NCI-H82 (cell line): ENCODE data around the gene RASA3.
"Not testable (repeated sequence)": the region's sequence is repeated elsewhere in the genome, so short reads cannot be mapped to it uniquely, and the experiment has no call there.

Experiments
- DNase-seq: peaks from one replicate; lab custom pipeline; 2025; lab: John Stamatoyannopoulos, UW

Gene RASA3

DNA sequence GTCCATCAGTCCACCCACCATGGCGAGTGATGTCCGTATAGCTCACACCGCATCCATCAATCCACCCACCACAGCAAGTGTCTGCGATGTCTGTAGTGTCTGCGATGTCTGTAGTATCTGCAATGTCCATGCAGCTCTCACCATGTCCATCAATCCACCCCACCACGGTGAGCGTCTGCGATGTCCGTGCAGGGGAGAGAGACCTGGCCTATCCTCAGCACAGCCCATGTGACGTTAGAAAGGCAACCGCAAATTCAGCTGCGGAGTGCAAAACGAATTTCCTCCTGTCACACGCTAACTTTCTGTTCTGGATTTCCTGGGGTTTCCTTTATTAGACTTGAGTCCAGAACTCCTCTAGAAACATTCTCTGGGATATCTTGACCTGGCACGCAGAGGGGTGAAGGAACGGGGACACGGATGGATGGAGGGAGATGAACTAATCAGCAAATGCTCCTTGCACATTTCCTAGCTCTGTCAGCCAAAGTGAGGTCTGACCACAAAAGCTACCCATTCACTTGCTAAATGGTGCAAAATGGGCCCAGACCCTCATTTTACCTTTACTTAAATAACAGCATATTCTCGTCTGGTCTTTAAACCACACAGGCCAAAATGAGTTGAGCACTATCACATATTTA lies 18.3 kb downstream of the RASA3 start:
- no peak for DNase-seq

DNA sequence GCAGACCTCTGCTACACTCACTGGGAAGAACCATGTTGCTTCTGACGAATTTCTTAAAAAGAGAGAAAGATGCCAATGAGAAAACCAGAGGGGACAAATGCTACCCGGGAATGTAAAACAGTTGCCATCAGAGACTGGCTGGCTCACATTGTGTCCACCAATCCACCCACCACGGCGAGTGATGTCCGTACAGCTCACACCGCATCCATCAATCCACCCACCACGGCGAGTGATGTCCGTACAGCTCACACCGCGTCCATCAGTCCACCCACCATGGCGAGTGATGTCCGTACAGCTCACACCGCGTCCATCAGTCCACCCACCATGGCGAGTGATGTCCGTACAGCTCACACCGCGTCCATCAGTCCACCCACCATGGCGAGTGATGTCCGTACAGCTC lies 19.0 kb downstream of the RASA3 start:
- DNase-seq, result not testable (repeated sequence)

DNA sequence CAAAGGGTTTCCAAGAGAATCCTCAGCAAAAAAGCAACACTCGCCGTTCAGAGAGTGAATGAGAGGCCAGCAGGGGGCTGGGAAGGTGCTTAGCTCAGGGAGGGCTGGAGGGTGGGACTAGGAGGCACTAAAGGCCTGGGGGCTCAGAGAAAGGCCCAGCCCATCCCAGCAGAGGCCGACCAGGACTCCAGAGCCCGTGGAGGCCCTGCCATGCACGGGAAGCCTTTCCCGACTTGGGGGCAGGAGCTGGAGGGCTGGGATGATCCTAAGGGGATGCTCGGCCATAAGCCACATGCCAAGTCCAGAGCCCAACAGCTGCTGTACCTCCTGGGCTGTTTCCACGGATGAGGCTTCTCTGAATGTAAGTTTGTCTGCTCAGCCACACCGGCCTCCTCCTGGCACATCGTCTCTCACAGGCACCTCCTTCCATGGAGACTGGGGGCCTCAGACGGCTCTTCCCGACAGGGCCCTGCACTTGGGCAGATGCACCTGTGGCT lies 19.5 kb downstream of the RASA3 start:
- DNase-seq, result no peak

DNA sequence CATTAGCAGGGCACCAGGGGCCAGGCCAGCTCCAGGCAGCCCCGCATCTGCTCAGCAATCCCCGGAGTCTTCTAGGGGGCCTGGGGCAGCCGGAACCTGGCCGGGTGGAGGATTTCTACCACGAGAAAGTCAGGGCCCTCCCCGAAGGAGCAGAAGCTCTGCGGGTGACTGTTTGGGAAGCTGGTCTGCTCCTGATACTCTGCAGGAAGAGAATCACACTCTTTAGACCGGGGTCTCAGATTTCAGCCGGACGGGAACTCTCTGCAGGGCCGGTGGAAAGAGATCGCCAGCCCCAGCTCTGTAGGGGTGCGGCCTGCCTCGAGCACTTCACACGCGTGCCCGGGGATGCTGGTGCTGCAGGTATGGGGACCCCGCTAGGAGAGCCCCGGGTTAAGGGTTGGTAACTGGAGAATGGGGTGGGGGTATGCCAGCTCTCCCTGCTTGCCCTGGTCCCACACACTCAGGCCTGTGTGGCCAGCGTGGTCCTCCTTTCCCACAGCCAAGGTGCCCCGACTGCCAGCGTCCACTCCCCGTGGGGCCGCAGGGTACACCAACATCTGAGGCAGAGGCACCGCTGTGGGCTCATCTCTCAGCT lies 20.1 kb downstream of the RASA3 start:
- no peak for DNase-seq

DNA sequence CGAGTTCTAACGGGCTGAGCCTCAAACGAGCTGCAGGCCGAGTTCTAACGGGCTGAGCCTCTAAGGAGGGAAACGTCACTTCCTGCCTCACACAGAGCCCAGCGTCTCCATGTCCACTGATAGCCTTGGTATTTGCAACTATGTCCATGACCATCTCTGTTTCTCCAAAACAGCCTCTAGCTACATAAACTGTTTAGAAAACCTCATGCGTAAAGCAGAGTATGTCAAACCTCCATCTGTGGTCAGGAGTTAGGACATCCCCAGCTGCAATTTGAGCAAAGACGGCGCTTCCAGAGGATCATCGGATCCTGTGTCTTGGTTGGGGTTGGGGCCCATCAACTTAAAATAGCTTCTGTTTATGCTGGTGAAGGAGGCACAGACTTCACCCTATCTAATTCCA lies 20.8 kb downstream of the RASA3 start:
- DNase-seq, result no peak

DNA sequence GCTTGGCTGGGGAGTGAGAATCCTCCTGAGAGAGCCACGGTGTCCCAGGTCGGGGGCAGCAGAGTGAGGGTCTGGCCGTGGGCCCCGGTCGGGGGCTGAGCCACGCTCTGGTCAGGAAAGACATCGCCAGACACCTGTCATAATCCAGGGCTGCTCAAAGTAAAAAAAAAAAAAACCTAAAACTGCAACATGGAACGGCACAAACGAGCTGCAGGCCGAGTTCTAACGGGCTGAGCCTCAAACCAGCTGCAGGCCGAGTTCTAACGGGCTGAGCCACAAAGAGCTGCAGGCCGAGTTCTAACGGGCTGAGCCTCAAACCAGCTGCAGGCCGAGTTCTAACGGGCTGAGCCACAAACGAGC lies 21.6 kb downstream of the RASA3 start:
- DNase-seq, result not testable (repeated sequence)

DNA sequence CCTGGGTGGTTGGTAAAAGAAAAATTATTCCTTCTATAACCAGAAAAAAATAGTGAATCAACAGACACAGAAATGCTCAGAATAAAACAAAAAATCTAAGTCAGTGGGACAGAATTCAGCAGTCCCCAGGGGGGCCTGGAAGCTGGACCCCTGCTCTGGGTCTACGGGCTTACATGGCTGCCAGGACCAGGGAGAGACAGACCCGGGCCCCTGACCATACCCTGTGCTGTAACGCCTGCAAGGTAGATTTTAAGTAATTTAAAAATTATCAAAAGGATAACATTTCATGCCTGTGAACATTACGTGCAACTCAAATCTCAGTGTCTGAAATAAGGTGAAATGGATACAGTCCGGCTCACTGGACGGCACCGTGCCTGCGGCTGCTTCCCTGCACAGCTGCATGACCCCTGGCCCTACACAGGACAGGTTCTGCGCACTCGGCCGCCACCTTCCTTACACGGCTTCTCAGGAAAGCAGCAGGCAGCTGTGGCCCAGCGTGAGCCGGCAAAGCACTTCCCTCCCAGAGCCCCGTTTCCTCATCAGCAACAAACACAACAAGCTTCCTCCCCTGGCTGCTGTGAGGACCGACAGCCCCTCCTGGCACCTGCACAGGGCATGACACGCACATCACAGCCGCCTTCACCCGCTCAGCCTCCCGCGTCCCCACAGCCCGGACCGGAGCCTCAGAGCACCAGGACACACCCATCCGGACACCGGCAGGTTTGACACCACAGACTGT lies 22.2 kb downstream of the RASA3 start:
- DNase-seq, result no peak

DNA sequence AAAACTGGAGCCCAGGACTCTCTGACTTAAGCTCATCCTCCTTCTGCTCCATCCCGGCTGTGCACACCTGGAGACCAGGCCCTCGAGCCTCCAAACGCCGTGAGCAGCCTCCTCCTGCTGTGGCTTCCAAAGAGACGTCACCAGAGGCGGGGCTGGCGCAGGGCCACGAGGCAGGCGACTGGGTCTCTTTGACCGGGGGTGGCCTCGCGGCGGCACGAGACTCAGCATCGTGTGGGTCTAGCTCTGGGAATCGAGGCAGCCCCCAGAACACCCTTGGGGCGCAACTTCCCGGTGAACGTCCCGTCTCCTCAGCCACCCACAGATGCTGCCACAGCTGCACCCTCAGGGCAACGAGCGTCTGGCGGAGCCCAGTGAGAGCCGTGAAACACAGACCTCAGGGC lies 22.8 kb downstream of the RASA3 start:
- DNase-seq, result no peak

DNA sequence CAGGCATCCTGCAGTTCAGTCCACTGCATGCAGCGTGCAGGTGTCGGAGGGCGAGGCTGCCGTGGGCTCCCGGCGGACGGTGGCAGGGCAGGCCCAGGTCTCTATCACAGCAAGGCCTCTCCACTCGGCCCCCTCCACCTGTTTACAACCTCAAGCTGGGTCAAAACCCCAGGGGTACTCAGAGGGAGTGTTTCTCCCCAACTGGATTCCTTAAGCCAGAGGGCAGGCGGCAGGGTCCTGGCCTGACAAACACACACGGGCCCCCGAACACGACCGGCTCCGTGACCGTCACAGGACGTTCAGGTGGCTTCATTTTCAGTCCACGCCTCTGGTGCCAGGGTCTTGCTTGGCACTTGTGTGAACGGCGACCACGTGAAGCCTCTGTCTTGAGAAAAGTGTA lies 23.5 kb downstream of the RASA3 start:
- no peak for DNase-seq

DNA sequence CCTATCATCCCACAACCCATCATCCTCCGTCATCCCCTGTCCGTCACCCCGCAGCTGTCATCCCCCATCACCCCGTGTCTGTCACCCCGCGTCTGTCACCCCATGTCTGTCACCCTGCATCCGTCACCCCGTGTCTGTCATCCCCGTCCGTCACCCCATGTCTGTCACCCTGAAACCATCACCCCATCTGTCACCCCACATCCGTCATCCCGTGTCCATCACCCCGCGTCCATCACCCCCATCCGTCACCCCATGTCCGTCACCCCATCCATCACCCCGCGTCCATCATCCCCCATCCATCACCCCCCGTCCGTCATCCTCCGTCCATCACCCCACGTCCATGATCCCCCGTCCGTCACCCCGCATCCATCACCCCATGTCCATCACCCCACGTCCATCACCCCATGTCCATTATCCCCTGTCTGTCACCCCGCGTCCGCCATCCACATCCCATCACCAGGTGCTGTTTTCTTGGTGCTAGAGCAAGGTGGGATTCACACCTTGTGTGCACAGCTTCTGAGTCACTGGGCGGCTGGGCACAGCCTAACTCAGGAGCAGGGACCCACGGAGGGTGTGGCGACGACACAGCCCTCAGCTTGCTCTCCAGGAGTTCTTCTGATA lies 24.2 kb downstream of the RASA3 start:
- no peak for DNase-seq

DNA sequence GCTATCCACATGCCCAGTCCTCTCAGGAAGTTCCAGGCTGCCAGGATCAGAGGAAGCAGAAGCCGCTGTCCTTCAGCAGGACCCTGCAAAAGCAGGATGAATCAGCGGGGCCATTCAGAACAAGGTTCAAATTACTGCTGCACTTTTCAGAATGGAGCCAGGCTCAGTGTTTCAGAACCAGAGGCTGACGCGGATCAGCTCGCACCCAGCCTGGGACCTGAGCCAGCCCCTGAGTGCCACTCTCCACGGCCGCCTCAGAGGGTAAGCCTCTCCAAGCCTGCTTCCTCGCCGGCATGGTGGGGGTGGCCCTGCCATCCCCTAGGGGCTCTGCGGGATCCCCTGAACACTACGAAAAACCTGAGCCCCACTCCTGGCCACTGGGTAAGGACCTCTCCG lies 24.7 kb downstream of the RASA3 start:
- DNase-seq, result no peak

DNA sequence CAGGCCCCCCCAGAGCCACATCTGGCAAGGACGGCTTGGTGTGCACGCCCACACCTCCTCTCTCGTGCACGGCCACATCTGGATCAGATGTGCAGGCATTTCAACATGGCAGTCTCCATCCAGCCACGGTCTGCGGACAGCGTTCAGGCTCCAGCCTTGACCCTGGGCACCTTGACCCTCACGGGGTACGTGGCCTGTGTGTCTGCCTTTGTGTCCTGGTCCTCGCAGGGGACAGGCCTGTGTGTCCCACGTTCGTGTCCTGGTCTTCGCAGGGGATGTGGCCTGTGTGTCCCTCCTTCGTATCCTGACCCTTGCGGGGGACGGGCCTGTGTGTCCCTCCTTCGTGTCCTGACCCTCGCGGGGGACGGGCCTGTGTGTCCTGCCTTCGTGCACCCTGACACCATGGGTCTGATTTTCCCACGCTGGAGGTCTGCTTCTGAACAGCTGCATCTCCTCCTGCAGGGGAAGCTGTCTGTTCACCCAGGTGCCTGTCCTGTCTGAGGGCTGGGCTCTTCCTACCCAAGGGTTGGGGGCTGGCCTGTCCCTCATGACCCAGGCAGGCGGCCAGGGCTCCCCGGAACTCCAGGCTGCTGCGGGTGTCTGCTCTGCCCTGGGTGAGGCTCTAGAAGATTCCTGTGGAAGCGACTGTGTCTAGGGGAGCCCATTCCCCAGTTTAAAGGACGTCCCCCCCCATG lies 25.3 kb downstream of the RASA3 start:
- DNase-seq, result no peak

DNA sequence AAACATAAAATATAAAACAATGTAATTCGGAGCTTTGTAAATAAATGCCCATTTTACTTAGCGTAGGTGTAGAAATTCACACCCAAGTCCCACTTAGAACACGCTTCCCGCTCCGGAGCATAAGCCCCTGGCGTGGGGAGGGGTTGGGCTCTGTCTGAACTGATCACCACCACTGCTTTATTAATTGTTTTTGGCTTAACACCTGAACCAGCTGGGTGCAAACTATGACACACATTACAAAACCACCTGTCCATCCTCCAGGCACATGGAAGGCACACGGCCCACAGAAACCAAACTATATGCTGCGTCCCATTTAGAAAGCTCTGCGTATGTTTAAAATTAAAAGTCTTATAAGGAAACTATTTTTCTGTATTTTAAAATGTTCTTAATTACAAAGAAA lies 25.9 kb downstream of the RASA3 start:
- no peak for DNase-seq

DNA sequence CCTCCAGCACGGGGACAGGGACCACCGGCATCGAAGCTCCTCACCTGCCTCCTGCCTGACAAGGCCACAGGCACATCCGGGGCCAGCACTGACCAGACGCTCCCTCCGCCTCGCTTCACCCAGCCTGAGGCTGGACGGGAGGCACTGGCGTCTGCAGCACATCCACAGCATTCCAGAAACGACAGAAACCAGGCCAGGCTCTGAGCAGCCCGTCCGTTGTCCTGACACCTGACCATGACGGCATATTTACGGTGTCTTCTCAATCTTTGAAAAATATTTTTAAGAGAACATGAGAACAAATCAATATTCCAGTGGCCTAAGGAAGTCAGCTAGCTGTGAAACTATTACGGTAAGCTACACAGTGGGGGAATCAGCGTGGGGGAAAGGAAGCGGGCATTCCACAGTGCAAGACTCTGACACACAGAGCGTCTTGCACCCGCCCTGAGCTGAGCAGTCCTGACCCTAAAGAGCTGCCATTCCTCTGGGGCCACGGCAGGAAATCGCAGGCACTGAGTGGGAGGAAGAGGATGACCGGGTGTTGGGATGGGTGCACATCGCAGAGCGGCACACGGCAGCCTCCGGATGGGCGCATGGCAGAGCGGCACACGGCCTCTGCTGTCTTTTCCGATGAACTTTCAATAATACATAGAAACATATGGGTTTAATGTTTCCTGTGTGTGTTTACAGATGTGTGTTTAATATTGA lies 26.8 kb downstream of the RASA3 start:
- DNase-seq, result no peak

DNA sequence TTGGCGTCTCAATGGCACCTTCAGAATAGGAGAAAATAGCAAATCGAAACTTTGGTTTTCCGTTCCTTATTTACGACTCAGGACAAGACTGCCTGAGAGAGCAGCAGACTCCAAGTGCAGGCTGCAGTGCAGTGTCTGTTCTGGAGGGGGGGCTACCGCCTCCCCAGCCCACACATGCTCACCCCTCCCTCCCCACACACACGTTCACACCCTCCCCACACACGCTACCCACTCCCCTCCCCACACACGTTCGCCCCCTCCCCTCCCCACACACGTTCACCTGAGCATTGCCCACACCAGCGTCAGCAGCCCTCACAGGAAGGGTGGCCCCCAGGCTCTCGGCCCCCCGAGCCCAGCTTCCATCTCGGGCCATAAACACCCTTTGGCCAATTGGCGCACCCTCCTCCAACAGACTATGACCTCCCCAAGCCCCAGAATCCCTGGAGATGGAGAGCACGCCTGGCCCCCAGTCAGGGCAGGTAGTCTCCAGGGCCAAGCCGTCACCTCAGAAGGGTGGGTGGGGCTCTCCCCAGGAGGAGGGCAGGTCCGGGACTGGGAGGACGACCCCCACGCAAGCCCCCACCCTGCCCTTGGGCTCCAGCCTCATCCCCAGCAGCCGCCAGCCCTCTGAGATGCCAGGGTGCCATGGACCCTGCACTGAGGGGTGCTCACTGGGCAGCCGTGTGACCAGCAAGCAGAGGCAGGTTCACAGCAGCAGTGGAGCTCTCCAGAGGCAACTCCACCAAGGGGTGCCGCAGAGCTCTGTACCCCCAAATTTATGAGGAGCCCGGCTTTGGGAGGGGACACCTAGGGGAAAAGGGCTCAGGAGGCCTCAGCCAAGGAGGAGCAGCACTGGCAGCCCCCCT lies 27.5 kb downstream of the RASA3 start:
- no peak for DNase-seq

DNA sequence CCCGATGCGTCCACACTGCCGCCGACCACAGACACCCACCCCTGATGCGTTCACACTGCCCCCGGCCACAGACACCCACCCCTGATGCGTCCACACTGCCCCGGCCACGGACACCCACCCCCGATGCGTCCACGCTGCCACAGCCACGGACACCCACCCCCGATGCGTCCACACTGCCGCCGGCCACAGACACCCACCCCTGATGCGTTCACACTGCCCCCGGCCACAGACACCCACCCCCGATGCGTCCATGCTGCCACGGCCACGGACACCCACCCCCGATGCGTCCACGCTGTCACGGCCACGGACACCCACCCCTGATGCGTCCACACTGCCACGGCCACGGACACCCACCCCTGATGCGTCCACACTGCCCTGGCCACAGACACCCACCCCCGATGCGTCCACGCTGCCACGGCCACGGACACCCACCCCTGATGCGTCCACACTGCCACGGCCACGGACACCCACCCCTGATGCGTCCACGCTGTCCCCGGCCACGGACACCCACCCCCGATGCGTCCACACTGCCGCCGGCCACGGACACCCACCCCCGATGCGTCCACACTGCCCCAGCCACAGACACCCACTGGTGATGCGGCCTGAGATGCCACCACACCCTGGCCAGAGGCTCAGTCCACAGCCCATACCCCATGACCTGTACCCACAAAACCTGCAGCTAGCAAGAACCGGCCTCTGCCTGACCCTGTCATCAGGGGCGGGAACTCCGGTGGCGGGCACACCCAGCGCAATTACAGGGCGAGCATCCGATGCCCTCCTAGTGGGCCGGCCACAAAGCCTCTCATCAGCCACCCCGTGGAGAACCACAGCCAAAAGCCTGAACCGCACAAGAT lies 28.4 kb downstream of the RASA3 start:
- DNase-seq, result no peak

DNA sequence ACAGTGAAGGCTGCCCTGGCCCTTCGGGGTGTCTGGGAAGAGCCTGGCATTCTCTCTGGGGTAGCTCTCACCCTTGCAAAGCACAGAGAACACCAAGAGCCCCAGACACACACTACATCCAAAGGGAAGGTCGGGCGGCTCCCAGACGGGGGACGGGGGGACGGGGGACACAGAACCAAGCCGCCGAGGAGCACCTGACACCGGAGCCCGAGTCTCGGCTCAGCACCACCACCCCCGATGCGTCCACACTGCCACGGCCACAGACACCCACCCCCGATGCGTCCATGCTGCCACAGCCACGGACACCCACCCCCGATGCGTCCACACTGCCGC lies 29.2 kb downstream of the RASA3 start:
- not testable (repeated sequence) for DNase-seq

DNA sequence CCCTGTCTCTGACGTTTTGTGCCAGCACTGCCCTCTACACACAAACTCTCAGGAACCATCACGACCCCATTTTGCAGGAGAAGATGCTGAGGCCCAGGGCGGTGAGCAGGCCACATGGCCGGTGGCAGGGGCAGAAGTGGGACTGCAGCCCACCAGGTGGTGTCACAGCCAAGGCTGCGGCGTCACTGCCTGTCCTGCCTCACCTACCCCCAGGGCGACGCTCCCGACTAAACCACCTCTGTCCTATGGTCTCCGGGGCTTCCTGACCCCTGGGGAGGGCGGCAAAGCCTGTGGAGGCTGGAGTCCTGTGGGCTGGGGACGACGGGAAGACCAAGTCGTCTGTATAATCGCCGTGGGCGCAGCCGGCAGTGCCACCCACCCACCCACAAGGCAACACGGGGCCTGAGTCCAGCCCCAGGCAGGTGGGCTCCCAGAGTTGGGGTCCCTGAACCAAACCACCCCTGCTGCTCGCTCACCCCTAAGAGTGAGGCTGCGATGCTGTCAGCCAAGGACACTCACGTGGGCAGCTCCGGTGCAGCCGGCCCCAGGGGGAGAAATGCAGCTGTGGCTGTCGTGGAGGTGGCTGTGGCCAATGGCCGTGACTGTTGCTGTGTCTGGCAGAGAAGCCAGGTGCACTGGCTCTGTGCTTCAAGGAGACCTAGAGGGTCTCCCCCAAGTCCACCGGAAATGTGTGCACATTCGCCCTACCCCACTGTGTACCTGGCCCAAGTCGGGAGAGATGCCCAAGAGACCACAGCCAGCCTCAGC lies 29.7 kb downstream of the RASA3 start:
- no peak for DNase-seq

DNA sequence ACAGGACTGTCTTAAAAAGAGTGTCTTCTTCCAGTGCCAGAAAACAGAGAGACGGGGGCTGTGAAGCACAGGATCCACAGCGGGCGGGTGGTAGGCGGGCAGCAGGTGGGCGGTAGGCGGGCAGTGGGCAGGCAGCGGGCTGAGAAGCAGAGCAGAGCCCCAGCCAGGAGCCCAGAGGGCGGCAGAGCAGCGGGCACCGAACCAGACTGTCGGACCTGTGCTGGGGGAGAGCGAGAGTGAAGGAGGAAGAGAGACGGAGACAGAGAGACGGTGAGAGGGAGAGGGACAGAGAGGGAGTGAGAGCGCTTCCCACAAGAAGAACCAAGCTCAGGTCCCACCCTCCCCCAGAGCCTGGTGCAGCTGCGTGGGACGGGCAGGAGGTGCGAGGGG lies 30.3 kb downstream of the RASA3 start:
- DNase-seq, result no peak
